GM12874 (cell line): Measurements from ENCODE around the gene PLEK.
A peak's percentile ranks its signal among the peaks of the same experiment; 100 is the strongest.

Source experiments
- CTCF ChIP-seq: IDR thresholded peaks from 2 replicates; pipeline ENCODE4 v1.5.1; 2011; ENCODE audit warnings: low read depth, mild to moderate bottlenecking, control low read depth, low read length, moderate library complexity; ENCODE audit not compliant: insufficient read depth

PLEK gene

GRCh38 chr2:68414452-68414851 lies 49.4 kb downstream of the PLEK start:
- TF ChIP-seq CTCF = no peak

- TF ChIP-seq CTCF = no peak
These were observed 49.8 kb downstream of the PLEK start for GRCh38 chr2:68414876-68415275.

- TF ChIP-seq CTCF = no peak
These were observed 50.4 kb downstream of the PLEK start for GRCh38 chr2:68415521-68415920.

- TF ChIP-seq CTCF = no peak
These were observed 51.1 kb downstream of the PLEK start for GRCh38 chr2:68416081-68416675.

- TF ChIP-seq CTCF = no peak
These were observed 52.8 kb downstream of the PLEK start for GRCh38 chr2:68417926-68418325.

GRCh38 chr2:68418419-68418818 lies 53.3 kb downstream of the PLEK start:
- no peak for TF ChIP-seq CTCF

- TF ChIP-seq CTCF = peak; percentile 12; the same call in 1 of the 2 replicates
These were observed 53.8 kb downstream of the PLEK start for GRCh38 chr2:68418855-68419254.
